HCT116 (cell line): Measurements from ENCODE around the gene RNU6-7.

Experiments
- EZH2 ChIP-seq: fragments of 200-600 bp; sonication (generic); IDR thresholded peaks from 2 replicates; pipeline ENCODE4 v1.6.1; 2017; ENCODE audit warnings: antibody characterized with exemption, mixed run types
- EZH2phosphoT487 ChIP-seq: fragments of 200-600 bp; IDR thresholded peaks from 2 replicates; pipeline ENCODE4 v1.6.1; 2018; ENCODE audit warnings: antibody characterized with exemption, borderline replicate concordance
- MAX ChIP-seq: IDR thresholded peaks from 2 replicates; pipeline ENCODE4 v1.6.1; 2012
- POLR2A ChIP-seq: IDR thresholded peaks from 2 replicates; pipeline ENCODE4 v1.7.0; 2011; ENCODE audit warnings: borderline replicate concordance; ENCODE audit not compliant: insufficient read depth, insufficient read length; ENCODE audit errors: extremely low read depth
- POLR2AphosphoS5 ChIP-seq: IDR thresholded peaks from 2 replicates; pipeline ENCODE4 v1.6.1; 2011; ENCODE audit warnings: mild to moderate bottlenecking, low read depth, low read length, moderate library complexity
- RAD21 ChIP-seq: IDR thresholded peaks from 2 replicates; pipeline ENCODE4 v1.6.1; 2012; ENCODE audit warnings: low read depth, mild to moderate bottlenecking
- SIN3A ChIP-seq: IDR thresholded peaks from 2 replicates; pipeline ENCODE4 v1.6.1; 2012; ENCODE audit warnings: low read depth
- SRF ChIP-seq: IDR thresholded peaks from 2 replicates; pipeline ENCODE4 v1.6.1; 2012; ENCODE audit warnings: low read depth
- TCF7L2 ChIP-seq: IDR thresholded peaks from 2 replicates; pipeline ENCODE4 v1.7.0; 2011; ENCODE audit warnings: borderline replicate concordance, inconsistent platforms; ENCODE audit not compliant: insufficient read depth, insufficient read length; ENCODE audit errors: extremely low read depth
- YY1 ChIP-seq: IDR thresholded peaks from 2 replicates; pipeline ENCODE4 v1.6.1; 2011; ENCODE audit warnings: low read length, low read depth, moderate library complexity, mild to moderate bottlenecking; ENCODE audit not compliant: insufficient replicate concordance; ENCODE audit errors: extremely low read depth
- ZBTB33 ChIP-seq: IDR thresholded peaks from 2 replicates; pipeline ENCODE4 v1.6.1; 2011; ENCODE audit warnings: mild to moderate bottlenecking, low read length, moderate library complexity; ENCODE audit not compliant: insufficient replicate concordance; ENCODE audit errors: extremely low read depth
- ZFX ChIP-seq: fragments of 450-650 bp; IDR thresholded peaks from 2 replicates; pipeline ENCODE4 v1.6.1; 2017
- TF ChIP-seq, protein P1 (sequence below), 3 experiments: fragments of 200-600 bp in 1 of 3; sonication (generic) in 1 of 3; IDR thresholded peaks in 2 of 3; conservative IDR thresholded peaks in 1 of 3; 2 replicates each; pipeline ENCODE4 v1.5.1; 2012 to 2017; ENCODE audit warnings: low read depth in 2 of 3, low read length in 2 of 3, antibody characterized with exemption in 1 of 3, borderline replicate concordance in 1 of 3, control low read depth in 1 of 3, mild to moderate bottlenecking in 1 of 3, mixed read lengths in 1 of 3, mixed run types in 1 of 3, moderate library complexity in 1 of 3; ENCODE audit not compliant: insufficient read depth in 1 of 3

DNA sequence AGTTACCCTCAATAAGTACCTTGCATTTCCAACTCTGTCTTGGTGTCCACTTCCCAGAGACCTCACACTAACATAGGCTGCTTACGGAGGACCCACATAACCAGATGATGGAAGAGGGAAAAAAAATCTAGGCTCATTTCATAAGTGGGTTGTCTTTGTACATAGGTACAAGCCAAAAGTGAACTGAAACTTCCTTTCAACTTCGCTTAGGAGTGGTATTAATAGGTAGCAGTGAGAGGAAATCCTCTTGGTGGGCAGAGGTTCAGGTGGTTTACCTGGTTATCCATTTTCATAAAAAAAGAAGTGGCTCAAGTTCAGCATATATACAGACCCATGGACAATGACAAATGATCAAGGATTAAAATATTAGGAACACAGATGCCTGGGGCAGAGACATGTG, 35.8 kb upstream of the RNU6-7 start:
- TF ChIP-seq, protein P1, sequence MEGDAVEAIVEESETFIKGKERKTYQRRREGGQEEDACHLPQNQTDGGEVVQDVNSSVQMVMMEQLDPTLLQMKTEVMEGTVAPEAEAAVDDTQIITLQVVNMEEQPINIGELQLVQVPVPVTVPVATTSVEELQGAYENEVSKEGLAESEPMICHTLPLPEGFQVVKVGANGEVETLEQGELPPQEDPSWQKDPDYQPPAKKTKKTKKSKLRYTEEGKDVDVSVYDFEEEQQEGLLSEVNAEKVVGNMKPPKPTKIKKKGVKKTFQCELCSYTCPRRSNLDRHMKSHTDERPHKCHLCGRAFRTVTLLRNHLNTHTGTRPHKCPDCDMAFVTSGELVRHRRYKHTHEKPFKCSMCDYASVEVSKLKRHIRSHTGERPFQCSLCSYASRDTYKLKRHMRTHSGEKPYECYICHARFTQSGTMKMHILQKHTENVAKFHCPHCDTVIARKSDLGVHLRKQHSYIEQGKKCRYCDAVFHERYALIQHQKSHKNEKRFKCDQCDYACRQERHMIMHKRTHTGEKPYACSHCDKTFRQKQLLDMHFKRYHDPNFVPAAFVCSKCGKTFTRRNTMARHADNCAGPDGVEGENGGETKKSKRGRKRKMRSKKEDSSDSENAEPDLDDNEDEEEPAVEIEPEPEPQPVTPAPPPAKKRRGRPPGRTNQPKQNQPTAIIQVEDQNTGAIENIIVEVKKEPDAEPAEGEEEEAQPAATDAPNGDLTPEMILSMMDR (IDR thresholded peaks at IDR 0.05 in 2 of 3, conservative IDR thresholded peaks at IDR 0.05 in 1 of 3; ENCODE audit: borderline replicate concordance in 1 of 3, insufficient read depth in 1 of 3, low read depth in 2 of 3, low read length in 2 of 3) = no peak
- TF ChIP-seq ZBTB33 (no peak), POLR2AphosphoS5 (no peak), YY1 (no peak), POLR2A (no peak), EZH2 (no peak), MAX (no peak), ZFX (no peak), SRF (no peak), EZH2phosphoT487 (no peak), RAD21 (no peak), TCF7L2 (no peak), SIN3A (no peak)
